ENCODE measurements around the gene RNF149.
A peak's percentile ranks its signal among the peaks of the same experiment; 100 is the strongest.
"Not testable (repeated sequence)": the region's sequence is repeated elsewhere in the genome, so short reads cannot be mapped to it uniquely, and the experiment has no call there.

The RNF149 gene

GRCh38 chr2:101329026-101329425, 20.5 kb upstream of the RNF149 start:
- DNase-seq: no peak
- no peaks in the 10 kb centered on the region for H3K36me3 ChIP-seq (ENCODE audit: control insufficient read depth, insufficient read depth, low read length)
- no peak overlapping the region for H2BK5ac ChIP-seq (ENCODE audit: low read length)
- H3K79me2 ChIP-seq (ENCODE audit: control insufficient read depth, insufficient read depth, low read length): no peaks in the 10 kb centered on the region
- no peak overlapping the region for H2BK15ac ChIP-seq (replicated peaks; ENCODE audit: low read depth)
- no peaks in the 10 kb centered on the region for H3K79me1 ChIP-seq (ENCODE audit: low read length)
- H3K27me3 ChIP-seq (ENCODE audit: insufficient read depth, low read length, poor library complexity): no peaks in the 10 kb centered on the region
- H3K4ac ChIP-seq (ENCODE audit: low read depth, low read length): no peak overlapping the region
- peaks cover 15% of the 10 kb centered on the region for H3K4me1 ChIP-seq (ENCODE audit: control insufficient read depth, low read depth, low read length)
- H3K23ac ChIP-seq (ENCODE audit: low read length): no peak overlapping the region
- H2AK5ac ChIP-seq (ENCODE audit: low read length): no peak overlapping the region
- no peak overlapping the region for H3K27ac ChIP-seq (ENCODE audit: low read depth, low read length)
- WGBS (ENCODE audit: extremely low coverage, insufficient coverage, low lambda C conversion rate): no CpG with 5 or more reads among the region's 4 CpGs
- H3K56ac ChIP-seq (ENCODE audit: low read length): no peak overlapping the region
- H3K4me2 ChIP-seq (ENCODE audit: low read length): no peak overlapping the region
- no peak overlapping the region for H4K5ac ChIP-seq (ENCODE audit: low read length)
- H2BK120ac ChIP-seq (ENCODE audit: low read depth, low read length): no peak overlapping the region
- no peak overlapping the region for H3K18ac ChIP-seq (ENCODE audit: low read length)
- H4K8ac ChIP-seq (ENCODE audit: low read depth, low read length): no peak overlapping the region
- no peak overlapping the region for H3K4me3 ChIP-seq (ENCODE audit: low read length)
- no peak overlapping the region for H3K9ac ChIP-seq (ENCODE audit: low read length)

GRCh38 chr2:101328474-101329007, 20.0 kb upstream of the RNF149 start:
- Histone ChIP-seq H2BK5ac (ENCODE audit: low read length) (peak overlapping the region; percentile 10), H4K5ac (ENCODE audit: low read length) (no peak overlapping the region), H4K8ac (ENCODE audit: low read depth, low read length) (no peak overlapping the region), H3K18ac (ENCODE audit: low read length) (no peak overlapping the region), H3K4ac (ENCODE audit: low read depth, low read length) (no peak overlapping the region), H3K4me1 (ENCODE audit: control insufficient read depth, low read depth, low read length) (peaks cover 15% of the 10 kb centered on the region), H2BK120ac (ENCODE audit: low read depth, low read length) (no peak overlapping the region), H3K79me2 (ENCODE audit: control insufficient read depth, insufficient read depth, low read length) (no peaks in the 10 kb centered on the region), H3K27me3 (ENCODE audit: insufficient read depth, low read length, poor library complexity) (no peaks in the 10 kb centered on the region), H3K36me3 (ENCODE audit: control insufficient read depth, insufficient read depth, low read length) (no peaks in the 10 kb centered on the region), H3K79me1 (ENCODE audit: low read length) (no peaks in the 10 kb centered on the region), H2BK15ac (replicated peaks; ENCODE audit: low read depth) (no peak overlapping the region), H3K9ac (ENCODE audit: low read length) (no peak overlapping the region), H3K4me3 (ENCODE audit: low read length) (no peak overlapping the region), H2AK5ac (ENCODE audit: low read length) (peak overlapping the region; percentile 19), H3K27ac (ENCODE audit: low read depth, low read length) (no peak overlapping the region), H3K23ac (ENCODE audit: low read length) (no peak overlapping the region), H3K56ac (ENCODE audit: low read length) (peak overlapping the region; percentile 17), H3K4me2 (ENCODE audit: low read length) (no peak overlapping the region)
- DNase-seq: no peak
- WGBS (ENCODE audit: extremely low coverage, insufficient coverage, low lambda C conversion rate): no CpG with 5 or more reads among the region's 3 CpGs

GRCh38 chr2:101327863-101328394, 19.4 kb upstream of the RNF149 start:
- no peak overlapping the region for H2BK5ac ChIP-seq (ENCODE audit: low read length)
- H4K5ac ChIP-seq (ENCODE audit: low read length): no peak overlapping the region
- DNase-seq: peak; percentile 88
- H3K9ac ChIP-seq (ENCODE audit: low read length): no peak overlapping the region
- H3K27me3 ChIP-seq (ENCODE audit: insufficient read depth, low read length, poor library complexity): no peaks in the 10 kb centered on the region
- H2BK15ac ChIP-seq (replicated peaks; ENCODE audit: low read depth): no peak overlapping the region
- no peak overlapping the region for H3K4me3 ChIP-seq (ENCODE audit: low read length)
- WGBS (ENCODE audit: extremely low coverage, insufficient coverage, low lambda C conversion rate): no CpG with 5 or more reads among the region's 5 CpGs
- no peak overlapping the region for H3K27ac ChIP-seq (ENCODE audit: low read depth, low read length)
- peak overlapping the region; percentile 17 for H3K56ac ChIP-seq (ENCODE audit: low read length)
- no peaks in the 10 kb centered on the region for H3K36me3 ChIP-seq (ENCODE audit: control insufficient read depth, insufficient read depth, low read length)
- no peak overlapping the region for H3K4ac ChIP-seq (ENCODE audit: low read depth, low read length)
- no peak overlapping the region for H4K8ac ChIP-seq (ENCODE audit: low read depth, low read length)
- no peak overlapping the region for H2BK120ac ChIP-seq (ENCODE audit: low read depth, low read length)
- no peak overlapping the region for H2AK5ac ChIP-seq (ENCODE audit: low read length)
- no peak overlapping the region for H3K23ac ChIP-seq (ENCODE audit: low read length)
- no peak overlapping the region for H3K18ac ChIP-seq (ENCODE audit: low read length)
- peaks cover 15% of the 10 kb centered on the region for H3K4me1 ChIP-seq (ENCODE audit: control insufficient read depth, low read depth, low read length)
- no peaks in the 10 kb centered on the region for H3K79me1 ChIP-seq (ENCODE audit: low read length)
- no peaks in the 10 kb centered on the region for H3K79me2 ChIP-seq (ENCODE audit: control insufficient read depth, insufficient read depth, low read length)
- no peak overlapping the region for H3K4me2 ChIP-seq (ENCODE audit: low read length)

- Histone ChIP-seq H2BK5ac (ENCODE audit: low read length) (no peak overlapping the region), H2BK15ac (replicated peaks; ENCODE audit: low read depth) (no peak overlapping the region), H3K79me1 (ENCODE audit: low read length) (no peaks in the 10 kb centered on the region), H3K4ac (ENCODE audit: low read depth, low read length) (no peak overlapping the region), H4K5ac (ENCODE audit: low read length) (no peak overlapping the region), H3K4me3 (ENCODE audit: low read length) (no peak overlapping the region), H3K23ac (ENCODE audit: low read length) (no peak overlapping the region), H3K9ac (ENCODE audit: low read length) (no peak overlapping the region), H2AK5ac (ENCODE audit: low read length) (no peak overlapping the region), H3K27ac (ENCODE audit: low read depth, low read length) (no peak overlapping the region), H3K4me1 (ENCODE audit: control insufficient read depth, low read depth, low read length) (peaks cover 13% of the 10 kb centered on the region), H2BK120ac (ENCODE audit: low read depth, low read length) (no peak overlapping the region), H3K79me2 (ENCODE audit: control insufficient read depth, insufficient read depth, low read length) (no peaks in the 10 kb centered on the region), H3K56ac (ENCODE audit: low read length) (no peak overlapping the region), H3K27me3 (ENCODE audit: insufficient read depth, low read length, poor library complexity) (no peaks in the 10 kb centered on the region), H4K8ac (ENCODE audit: low read depth, low read length) (no peak overlapping the region), H3K4me2 (ENCODE audit: low read length) (no peak overlapping the region), H3K18ac (ENCODE audit: low read length) (no peak overlapping the region), H3K36me3 (ENCODE audit: control insufficient read depth, insufficient read depth, low read length) (no peaks in the 10 kb centered on the region)
- DNase-seq: no peak
- no CpG with 5 or more reads among the region's 1 CpG for WGBS (ENCODE audit: extremely low coverage, insufficient coverage, low lambda C conversion rate)
These were observed 16.9 kb upstream of the RNF149 start for GRCh38 chr2:101325425-101325824.

- H3K79me2 ChIP-seq (ENCODE audit: control insufficient read depth, insufficient read depth, low read length); H2AK5ac ChIP-seq (ENCODE audit: low read length); H3K23ac ChIP-seq (ENCODE audit: low read length); H3K27me3 ChIP-seq (ENCODE audit: insufficient read depth, low read length, poor library complexity); H3K36me3 ChIP-seq (ENCODE audit: control insufficient read depth, insufficient read depth, low read length); H3K18ac ChIP-seq (ENCODE audit: low read length); H3K27ac ChIP-seq (ENCODE audit: low read depth, low read length); H2BK5ac ChIP-seq (ENCODE audit: low read length); H3K56ac ChIP-seq (ENCODE audit: low read length); DNase-seq; H3K4ac ChIP-seq (ENCODE audit: low read depth, low read length); H3K79me1 ChIP-seq (ENCODE audit: low read length); H2BK15ac ChIP-seq (replicated peaks; ENCODE audit: low read depth); H3K4me1 ChIP-seq (ENCODE audit: control insufficient read depth, low read depth, low read length); H4K5ac ChIP-seq (ENCODE audit: low read length); H3K4me2 ChIP-seq (ENCODE audit: low read length); H2BK120ac ChIP-seq (ENCODE audit: low read depth, low read length); H3K9ac ChIP-seq (ENCODE audit: low read length); H3K4me3 ChIP-seq (ENCODE audit: low read length); H4K8ac ChIP-seq (ENCODE audit: low read depth, low read length): not testable (repeated sequence)
- WGBS (ENCODE audit: extremely low coverage, insufficient coverage, low lambda C conversion rate): no CpG with 5 or more reads among the region's 6 CpGs
These were observed 8.1 kb upstream of the RNF149 start for GRCh38 chr2:101316568-101316967.

GRCh38 chr2:101311696-101312017, 3.2 kb upstream of the RNF149 start:
- Histone ChIP-seq H3K4ac (ENCODE audit: low read depth, low read length) (no peak overlapping the region), H2BK5ac (ENCODE audit: low read length) (no peak overlapping the region), H3K4me1 (ENCODE audit: control insufficient read depth, low read depth, low read length) (peaks cover under 1% of the 10 kb centered on the region), H3K27ac (ENCODE audit: low read depth, low read length) (no peak overlapping the region), H3K4me2 (ENCODE audit: low read length) (no peak overlapping the region), H4K5ac (ENCODE audit: low read length) (no peak overlapping the region), H3K79me2 (ENCODE audit: control insufficient read depth, insufficient read depth, low read length) (peaks cover 13% of the 10 kb centered on the region), H3K18ac (ENCODE audit: low read length) (no peak overlapping the region), H3K56ac (ENCODE audit: low read length) (no peak overlapping the region), H2BK120ac (ENCODE audit: low read depth, low read length) (no peak overlapping the region), H3K79me1 (ENCODE audit: low read length) (peaks cover 4% of the 10 kb centered on the region), H2AK5ac (ENCODE audit: low read length) (no peak overlapping the region), H2BK15ac (replicated peaks; ENCODE audit: low read depth) (no peak overlapping the region), H3K9ac (ENCODE audit: low read length) (no peak overlapping the region), H3K27me3 (ENCODE audit: insufficient read depth, low read length, poor library complexity) (no peaks in the 10 kb centered on the region), H3K23ac (ENCODE audit: low read length) (no peak overlapping the region), H4K8ac (ENCODE audit: low read depth, low read length) (no peak overlapping the region), H3K4me3 (ENCODE audit: low read length) (no peak overlapping the region), H3K36me3 (ENCODE audit: control insufficient read depth, insufficient read depth, low read length) (no peaks in the 10 kb centered on the region)
- DNase-seq: no peak
- WGBS (ENCODE audit: extremely low coverage, insufficient coverage, low lambda C conversion rate): no CpG with 5 or more reads among the region's 3 CpGs
